Mesendoderm (in vitro differentiated cells): Measurements from ENCODE around the gene UBE2V1.

Experiments used
- DNase-seq: peaks from one replicate; pipeline ENCODE4 v3.0.0; 2013
- H2AK5ac ChIP-seq: 2 replicates; pipeline ENCODE4 v1.6.1; 2013; ENCODE audit warnings: low read length, inconsistent platforms
- H2BK120ac ChIP-seq: 2 replicates; pipeline ENCODE4 v1.6.1; 2013; ENCODE audit warnings: low read depth, mild to moderate bottlenecking, low read length, moderate library complexity, mixed read lengths
- H2BK15ac ChIP-seq: replicated peaks from 2 replicates; pipeline ENCODE4 v1.6.1; 2013; ENCODE audit warnings: low read depth, mild to moderate bottlenecking, moderate library complexity
- H2BK5ac ChIP-seq: 2 replicates; pipeline ENCODE4 v1.6.1; 2013; ENCODE audit warnings: low read length, inconsistent platforms
- H3K18ac ChIP-seq: 2 replicates; pipeline ENCODE4 v1.6.1; 2013; ENCODE audit warnings: mild to moderate bottlenecking, low read length, mixed read lengths
- H3K23ac ChIP-seq: one replicate; pipeline ENCODE4 v1.6.1; 2013; ENCODE audit warnings: low read length
- H3K27ac ChIP-seq: 2 replicates; pipeline ENCODE4 v1.5.1; 2013; ENCODE audit warnings: low read depth, mild to moderate bottlenecking, inconsistent platforms, low read length, moderate library complexity
- H3K27me3 ChIP-seq: 2 replicates; pipeline ENCODE4 v1.6.1; 2013; ENCODE audit warnings: low read length, control low read depth, mild to moderate bottlenecking, inconsistent platforms; ENCODE audit not compliant: insufficient read depth, poor library complexity
- H3K36me3 ChIP-seq: 2 replicates; pipeline ENCODE4 v1.6.1; 2013; ENCODE audit warnings: low read length, inconsistent platforms; ENCODE audit not compliant: control insufficient read depth, insufficient read depth
- H3K4ac ChIP-seq: one replicate; pipeline ENCODE4 v1.6.1; 2013; ENCODE audit warnings: low read depth, mild to moderate bottlenecking, low read length, moderate library complexity
- H3K4me1 ChIP-seq: 2 replicates; pipeline ENCODE4 v1.6.1; 2013; ENCODE audit warnings: low read depth, low read length, inconsistent platforms; ENCODE audit not compliant: control insufficient read depth
- H3K4me2 ChIP-seq: 2 replicates; pipeline ENCODE4 v1.6.1; 2013; ENCODE audit warnings: low read length
- H3K4me3 ChIP-seq: 2 replicates; pipeline ENCODE4 v1.5.1; 2013; ENCODE audit warnings: mild to moderate bottlenecking, low read length
- H3K56ac ChIP-seq: one replicate; pipeline ENCODE4 v1.6.1; 2013; ENCODE audit warnings: low read length
- H3K79me1 ChIP-seq: 2 replicates; pipeline ENCODE4 v1.6.1; 2013; ENCODE audit warnings: low read length, inconsistent platforms
- H3K79me2 ChIP-seq: 2 replicates; pipeline ENCODE4 v1.6.1; 2013; ENCODE audit warnings: mild to moderate bottlenecking, low read length; ENCODE audit not compliant: control insufficient read depth, insufficient read depth
- H3K9ac ChIP-seq: 2 replicates; pipeline ENCODE4 v1.6.1; 2013; ENCODE audit warnings: low read length, inconsistent platforms
- H4K5ac ChIP-seq: one replicate; pipeline ENCODE4 v1.6.1; 2013; ENCODE audit warnings: low read length
- H4K8ac ChIP-seq: one replicate; pipeline ENCODE4 v1.6.1; 2013; ENCODE audit warnings: low read depth, mild to moderate bottlenecking, control low read depth, low read length, moderate library complexity
- WGBS: extraction: QIAGEN DNeasy Blood & Tissue Kit; methylation state at CpG from one replicate; pipeline ENCODE4 v1.1.7; 2013; ENCODE audit warnings: low lambda C conversion rate, missing lambda C conversion rate; ENCODE audit not compliant: insufficient coverage; ENCODE audit errors: extremely low coverage; 5-methylcytosine and 5-hydroxymethylcytosine counted together

The UBE2V1 gene

DNA sequence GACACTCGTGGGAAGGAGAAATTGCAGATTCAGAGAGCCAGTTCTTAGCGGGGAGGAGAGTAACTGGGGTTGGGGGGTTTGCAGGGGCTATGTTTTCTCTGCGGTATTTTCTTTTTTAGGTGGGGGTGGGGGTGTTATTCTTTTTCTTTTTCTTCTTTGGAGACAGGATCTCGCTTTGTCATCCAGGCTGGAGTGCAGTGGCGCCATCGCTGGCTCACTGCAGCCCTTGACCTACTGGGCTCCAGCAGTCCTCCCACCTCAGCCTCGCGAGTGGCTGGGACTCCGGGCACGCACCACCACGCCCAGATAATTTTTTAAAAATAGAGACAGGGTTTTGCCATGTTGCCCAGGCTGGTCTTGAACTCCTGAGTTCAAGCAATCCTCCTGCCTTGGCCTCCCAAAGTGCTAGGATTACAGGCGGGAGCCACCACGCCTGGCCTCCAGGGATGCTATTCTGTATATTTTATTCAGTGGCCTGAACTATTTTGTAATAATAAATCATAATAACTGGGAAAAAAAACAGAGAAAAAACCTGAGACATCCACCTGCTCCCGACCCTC lies 57.3 kb downstream of the UBE2V1 start:
- H3K79me2 ChIP-seq: no peaks in the 10 kb centered on the region
- no peak overlapping the region for H2BK5ac ChIP-seq
- H3K36me3 ChIP-seq: no peaks in the 10 kb centered on the region
- H3K4me3 ChIP-seq: no peak overlapping the region
- H3K9ac ChIP-seq: no peak overlapping the region
- no peaks in the 10 kb centered on the region for H3K4me1 ChIP-seq
- H4K8ac ChIP-seq: no peak overlapping the region
- H2BK120ac ChIP-seq: no peak overlapping the region
- H4K5ac ChIP-seq: no peak overlapping the region
- H3K27me3 ChIP-seq: no peaks in the 10 kb centered on the region
- H3K79me1 ChIP-seq: no peaks in the 10 kb centered on the region
- H2BK15ac ChIP-seq: no peak overlapping the region
- DNase-seq: no peak
- no CpG with 5 or more reads among the region's 14 CpGs for WGBS
- peak overlapping the region; percentile 69 for H3K56ac ChIP-seq
- no peak overlapping the region for H2AK5ac ChIP-seq
- no peak overlapping the region for H3K27ac ChIP-seq
- no peak overlapping the region for H3K23ac ChIP-seq
- H3K4ac ChIP-seq: no peak overlapping the region
- peak overlapping the region; percentile 9 for H3K18ac ChIP-seq
- H3K4me2 ChIP-seq: no peak overlapping the region

DNA sequence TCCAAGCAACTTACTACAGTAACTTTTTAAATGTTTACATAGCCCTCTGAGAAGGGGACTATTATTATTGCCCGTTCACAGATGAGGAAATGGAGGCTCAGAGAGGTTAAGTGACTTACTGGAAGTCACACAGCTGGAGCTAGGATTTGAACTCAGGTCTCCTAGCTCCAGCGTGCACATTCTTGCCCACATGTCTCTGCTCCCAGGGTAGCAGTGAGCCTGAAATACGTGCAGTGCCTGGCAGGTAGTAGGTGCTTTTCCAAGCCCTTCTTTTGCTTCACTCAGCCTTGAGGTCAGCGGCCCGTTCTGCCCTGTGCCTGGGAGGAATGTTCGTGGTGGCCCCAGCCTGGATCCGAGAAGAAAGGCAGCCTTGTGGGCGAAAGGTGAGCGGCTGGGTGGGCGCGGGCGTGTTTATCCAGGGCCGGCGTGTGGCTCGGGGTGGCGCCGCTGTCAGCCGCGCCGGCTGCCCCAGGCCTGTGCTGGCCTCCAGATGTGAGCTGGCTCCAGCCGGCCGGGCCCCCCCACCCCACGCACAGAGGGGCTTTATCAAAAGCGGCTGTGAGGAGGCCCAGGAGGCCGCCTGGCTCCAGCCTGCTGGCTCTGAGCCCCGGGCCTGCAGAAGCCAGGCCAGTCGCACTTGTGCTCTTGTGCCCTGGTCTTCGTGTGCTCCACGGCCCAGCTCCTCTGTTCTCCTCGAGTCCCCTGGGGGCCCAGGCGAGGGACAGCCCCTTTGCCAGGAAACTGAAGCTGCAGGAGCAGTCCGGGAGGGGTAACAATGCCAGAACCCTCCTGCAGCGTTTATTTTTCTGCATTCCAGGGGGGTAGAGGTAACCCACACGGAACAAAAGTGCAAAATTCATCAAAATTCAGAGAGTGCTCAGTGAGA lies 58.1 kb downstream of the UBE2V1 start:
- WGBS: no CpG with 5 or more reads among the region's 34 CpGs
- H3K18ac ChIP-seq: peak overlapping the region; percentile 9
- no peak overlapping the region for H3K4me2 ChIP-seq
- H4K8ac ChIP-seq: no peak overlapping the region
- no peak overlapping the region for H3K4ac ChIP-seq
- no peaks in the 10 kb centered on the region for H3K79me1 ChIP-seq
- peak overlapping the region; percentile 33 for H3K9ac ChIP-seq
- peak overlapping the region; percentile 69 for H3K56ac ChIP-seq
- H2BK15ac ChIP-seq: no peak overlapping the region
- H3K27me3 ChIP-seq: no peaks in the 10 kb centered on the region
- no peak overlapping the region for H3K23ac ChIP-seq
- H3K4me1 ChIP-seq: no peaks in the 10 kb centered on the region
- H2BK5ac ChIP-seq: no peak overlapping the region
- DNase-seq: no peak
- no peak overlapping the region for H3K4me3 ChIP-seq
- no peaks in the 10 kb centered on the region for H3K36me3 ChIP-seq
- H3K27ac ChIP-seq: no peak overlapping the region
- H2AK5ac ChIP-seq: no peak overlapping the region
- no peak overlapping the region for H4K5ac ChIP-seq
- no peaks in the 10 kb centered on the region for H3K79me2 ChIP-seq
- no peak overlapping the region for H2BK120ac ChIP-seq

DNA sequence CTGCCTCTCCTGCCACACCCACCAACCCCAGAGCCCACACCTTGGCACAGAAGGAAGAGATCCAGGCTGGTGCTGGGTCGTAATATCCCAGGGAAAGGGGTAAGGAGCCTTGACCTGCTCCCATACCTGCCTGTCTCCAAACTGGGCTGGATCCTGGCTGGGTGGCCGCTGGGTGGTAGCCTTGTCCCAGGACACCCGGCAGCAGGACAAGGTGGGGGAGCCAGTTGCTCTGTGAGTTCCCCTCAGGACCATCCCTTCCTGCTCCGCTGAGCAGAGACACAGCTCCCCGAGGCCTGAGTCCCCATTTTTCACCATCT lies 58.8 kb downstream of the UBE2V1 start:
- H3K79me1 ChIP-seq: no peaks in the 10 kb centered on the region
- no CpG with 5 or more reads among the region's 5 CpGs for WGBS
- no peak overlapping the region for H2BK120ac ChIP-seq
- H4K8ac ChIP-seq: no peak overlapping the region
- H3K23ac ChIP-seq: no peak overlapping the region
- no peak overlapping the region for H3K56ac ChIP-seq
- no peak overlapping the region for H3K18ac ChIP-seq
- H3K27me3 ChIP-seq: no peaks in the 10 kb centered on the region
- H3K79me2 ChIP-seq: no peaks in the 10 kb centered on the region
- no peak overlapping the region for H3K27ac ChIP-seq
- no peak overlapping the region for H2BK15ac ChIP-seq
- H3K4me2 ChIP-seq: no peak overlapping the region
- no peaks in the 10 kb centered on the region for H3K4me1 ChIP-seq
- no peak overlapping the region for H3K4ac ChIP-seq
- DNase-seq: no peak
- no peaks in the 10 kb centered on the region for H3K36me3 ChIP-seq
- no peak overlapping the region for H2AK5ac ChIP-seq
- no peak overlapping the region for H3K9ac ChIP-seq
- no peak overlapping the region for H2BK5ac ChIP-seq
- H3K4me3 ChIP-seq: no peak overlapping the region
- H4K5ac ChIP-seq: no peak overlapping the region

DNA sequence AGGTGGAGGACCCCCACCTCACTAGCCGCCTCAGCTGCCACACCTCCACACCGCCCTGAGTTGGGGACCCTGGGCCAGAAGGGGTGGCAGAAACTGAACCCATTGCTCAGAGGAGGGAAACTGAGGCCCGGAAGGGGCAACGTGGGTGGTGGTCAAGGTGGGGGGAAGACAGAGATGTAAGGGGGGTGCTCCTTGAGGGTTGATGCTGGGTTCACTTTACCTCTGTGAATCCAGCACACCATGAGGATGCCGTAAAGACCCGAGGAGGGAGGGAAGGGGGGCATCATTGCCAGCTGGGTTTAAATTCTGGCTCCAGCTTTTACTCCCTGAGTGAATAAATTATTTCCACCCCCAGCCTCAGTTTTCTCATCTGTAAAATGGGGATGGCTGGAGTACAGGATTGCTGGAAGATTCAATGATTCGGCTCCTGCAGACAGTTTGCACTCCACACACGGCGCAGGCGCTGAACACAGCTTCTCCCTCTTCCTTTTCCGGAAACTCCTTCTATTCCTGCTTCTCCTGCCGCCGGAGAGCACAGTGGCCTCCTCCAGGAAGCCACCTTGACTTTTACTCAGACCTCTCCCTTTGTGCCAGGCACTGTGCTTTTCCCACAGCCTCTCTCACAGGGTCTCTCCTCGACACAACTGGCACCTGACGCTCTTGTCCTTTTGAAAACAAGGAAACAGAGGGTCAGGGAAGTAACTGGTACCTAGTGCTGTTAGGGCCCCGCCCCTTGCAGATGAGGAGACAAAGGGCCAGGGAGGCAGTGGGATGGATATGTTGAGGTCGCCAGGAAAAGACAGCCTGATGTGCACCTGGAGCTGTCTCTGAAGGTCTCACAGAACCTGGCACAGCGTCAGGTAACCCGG lies 59.4 kb downstream of the UBE2V1 start:
- Histone ChIP-seq H3K36me3 (no peaks in the 10 kb centered on the region), H3K4me2 (no peak overlapping the region), H3K9ac (no peak overlapping the region), H3K56ac (no peak overlapping the region), H3K27ac (no peak overlapping the region), H2BK120ac (no peak overlapping the region), H4K5ac (no peak overlapping the region), H3K4ac (no peak overlapping the region), H4K8ac (no peak overlapping the region), H3K4me3 (no peak overlapping the region), H3K79me2 (no peaks in the 10 kb centered on the region), H3K23ac (no peak overlapping the region), H3K27me3 (no peaks in the 10 kb centered on the region), H2BK5ac (no peak overlapping the region), H2AK5ac (no peak overlapping the region), H3K18ac (peak overlapping the region; percentile 5), H3K4me1 (no peaks in the 10 kb centered on the region), H3K79me1 (no peaks in the 10 kb centered on the region), H2BK15ac (no peak overlapping the region)
- WGBS: no CpG with 5 or more reads among the region's 19 CpGs
- no peak for DNase-seq

DNA sequence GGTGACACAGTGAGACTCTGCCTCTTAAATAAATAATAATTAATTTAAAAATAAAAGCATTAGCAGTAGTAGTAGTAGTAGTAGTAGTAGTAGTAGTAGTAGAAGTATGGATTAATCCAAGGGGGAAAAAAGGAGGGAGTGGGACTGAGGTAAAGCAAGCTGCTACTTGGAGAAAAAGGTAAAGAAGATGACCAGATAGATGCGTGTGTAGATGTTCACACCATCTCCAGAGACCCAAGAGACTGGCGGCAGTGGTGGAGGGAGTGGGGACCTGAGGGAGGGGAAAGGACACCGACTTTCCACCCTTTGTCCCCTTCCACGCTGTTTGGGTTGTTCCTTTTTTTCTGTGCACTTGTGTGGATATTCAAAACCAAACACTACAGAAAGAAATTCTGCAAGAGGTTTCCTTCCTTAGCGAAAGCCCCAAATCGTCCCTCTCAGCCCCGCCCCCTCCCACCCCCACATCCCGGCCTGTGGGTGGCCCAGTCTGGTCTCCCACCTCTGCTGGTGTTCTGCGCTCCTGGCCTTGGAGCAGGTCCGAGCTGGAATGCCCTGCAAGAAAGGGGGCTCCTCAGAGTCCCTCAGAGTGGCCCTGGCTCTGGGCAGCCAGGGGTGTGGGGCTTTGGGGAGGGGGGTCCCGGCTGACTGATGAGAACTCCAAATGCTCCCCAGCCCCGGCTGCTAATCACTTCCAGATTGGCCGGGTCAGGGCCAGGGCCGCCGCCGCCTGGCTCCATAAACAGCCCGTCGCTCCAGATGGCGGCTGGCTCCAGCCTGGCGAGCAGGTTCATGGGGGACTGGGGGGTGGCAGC lies 60.2 kb downstream of the UBE2V1 start:
- no CpG with 5 or more reads among the region's 20 CpGs for WGBS
- no peak overlapping the region for H3K4me3 ChIP-seq
- no peak overlapping the region for H2AK5ac ChIP-seq
- H2BK5ac ChIP-seq: no peak overlapping the region
- no peaks in the 10 kb centered on the region for H3K4me1 ChIP-seq
- no peaks in the 10 kb centered on the region for H3K27me3 ChIP-seq
- H3K27ac ChIP-seq: no peak overlapping the region
- H3K9ac ChIP-seq: no peak overlapping the region
- H3K23ac ChIP-seq: no peak overlapping the region
- H3K36me3 ChIP-seq: no peaks in the 10 kb centered on the region
- H4K5ac ChIP-seq: no peak overlapping the region
- no peak overlapping the region for H2BK120ac ChIP-seq
- peak overlapping the region; percentile 5 for H3K18ac ChIP-seq
- H3K56ac ChIP-seq: no peak overlapping the region
- DNase-seq: no peak
- no peak overlapping the region for H3K4ac ChIP-seq
- H3K79me2 ChIP-seq: no peaks in the 10 kb centered on the region
- H3K4me2 ChIP-seq: no peak overlapping the region
- no peak overlapping the region for H4K8ac ChIP-seq
- no peaks in the 10 kb centered on the region for H3K79me1 ChIP-seq
- no peak overlapping the region for H2BK15ac ChIP-seq
